KMS-11 (cell line): ENCODE data around the gene VDR.

ENCODE experiments used
- H2AFZ ChIP-seq: fragments of 200-600 bp; sonication (generic); 2 replicates; pipeline ENCODE4 v1.6.1; 2016; ENCODE audit warnings: antibody characterized with exemption, mixed run types, low read depth
- H3K27ac ChIP-seq: fragments of 200-600 bp; sonication (generic); 2 replicates; pipeline ENCODE4 v1.6.1; 2016; ENCODE audit warnings: mild to moderate bottlenecking, mixed run types
- H3K27me3 ChIP-seq: fragments of 200-600 bp; sonication (generic); 2 replicates; pipeline ENCODE4 v1.6.1; 2017; ENCODE audit warnings: mild to moderate bottlenecking, low read depth, mixed run types, moderate library complexity; ENCODE audit not compliant: insufficient read depth
- H3K36me3 ChIP-seq: fragments of 200-600 bp; sonication (generic); 2 replicates; pipeline ENCODE4 v1.6.1; 2017; ENCODE audit warnings: mild to moderate bottlenecking, mixed run types; ENCODE audit not compliant: insufficient read depth
- H3K4me1 ChIP-seq: fragments of 200-600 bp; sonication (generic); 2 replicates; pipeline ENCODE4 v1.6.1; 2016; ENCODE audit warnings: mild to moderate bottlenecking, low read depth, mixed run types; ENCODE audit not compliant: poor library complexity, severe bottlenecking
- H3K4me2 ChIP-seq: fragments of 200-600 bp; sonication (generic); 2 replicates; pipeline ENCODE4 v1.7.0; 2016; ENCODE audit warnings: mild to moderate bottlenecking, mixed run types
- H3K4me3 ChIP-seq: fragments of 200-600 bp; sonication (generic); IDR thresholded peaks from 2 replicates; pipeline ENCODE4 v1.6.1; 2017; ENCODE audit warnings: low read depth, low read length, mixed read lengths; ENCODE audit not compliant: insufficient read depth
- H3K79me2 ChIP-seq: fragments of 200-600 bp; sonication (generic); 2 replicates; pipeline ENCODE4 v1.6.1; 2016; ENCODE audit warnings: low read depth, mixed run types; ENCODE audit not compliant: insufficient read depth
- H3K9ac ChIP-seq: fragments of 200-600 bp; sonication (generic); 2 replicates; pipeline ENCODE4 v1.6.1; 2016; ENCODE audit warnings: mild to moderate bottlenecking, mixed run types
- H4K20me1 ChIP-seq: fragments of 200-600 bp; sonication (generic); 2 replicates; pipeline ENCODE4 v1.6.1; 2016; ENCODE audit warnings: mild to moderate bottlenecking, mixed run types; ENCODE audit not compliant: insufficient read depth
- CTCF ChIP-seq: fragments of 200-600 bp; sonication (generic); conservative IDR thresholded peaks from 2 replicates; pipeline ENCODE4 v1.6.1; 2017; ENCODE audit warnings: low read depth, mild to moderate bottlenecking, antibody characterized with exemption, low read length, moderate library complexity, mixed read lengths

VDR gene

GRCh38 chr12:47855502-47855901, 49.3 kb downstream of the VDR start:
- Histone ChIP-seq H3K4me1 (peaks cover 5% of the 10 kb centered on the region), H3K27me3 (no peaks in the 10 kb centered on the region), H3K9ac (no peak overlapping the region), H2AFZ (no peak overlapping the region), H3K36me3 (no peaks in the 10 kb centered on the region), H3K27ac (no peak overlapping the region), H3K4me2 (no peak overlapping the region), H3K79me2 (no peaks in the 10 kb centered on the region), H3K4me3 (no peak overlapping the region), H4K20me1 (no peaks in the 10 kb centered on the region)
- TF ChIP-seq CTCF, result no peak

GRCh38 chr12:47854531-47854930, 50.3 kb downstream of the VDR start:
- Histone ChIP-seq H3K4me1 (peaks cover 15% of the 10 kb centered on the region), H3K4me2 (no peak overlapping the region), H4K20me1 (no peaks in the 10 kb centered on the region), H2AFZ (no peak overlapping the region), H3K9ac (no peak overlapping the region), H3K36me3 (no peaks in the 10 kb centered on the region), H3K79me2 (no peaks in the 10 kb centered on the region), H3K4me3 (no peak overlapping the region), H3K27ac (no peak overlapping the region), H3K27me3 (no peaks in the 10 kb centered on the region)
- no peak for TF ChIP-seq CTCF

GRCh38 chr12:47852096-47852571, 52.7 kb downstream of the VDR start:
- Histone ChIP-seq H3K4me2 (no peak overlapping the region), H3K27ac (no peak overlapping the region), H3K9ac (no peak overlapping the region), H3K4me1 (peaks cover 15% of the 10 kb centered on the region), H4K20me1 (no peaks in the 10 kb centered on the region), H3K27me3 (no peaks in the 10 kb centered on the region), H3K36me3 (no peaks in the 10 kb centered on the region), H3K79me2 (no peaks in the 10 kb centered on the region), H2AFZ (no peak overlapping the region), H3K4me3 (no peak overlapping the region)
- no peak for TF ChIP-seq CTCF

- no peaks in the 10 kb centered on the region for H3K36me3 ChIP-seq
- H3K27ac ChIP-seq, result no peak overlapping the region
- H3K4me2 ChIP-seq, result no peak overlapping the region
- H3K9ac ChIP-seq, result no peak overlapping the region
- H2AFZ ChIP-seq, result no peak overlapping the region
- no peaks in the 10 kb centered on the region for H4K20me1 ChIP-seq
- H3K79me2 ChIP-seq, result no peaks in the 10 kb centered on the region
- TF ChIP-seq CTCF, result no peak
- H3K27me3 ChIP-seq, result no peaks in the 10 kb centered on the region
- no peak overlapping the region for H3K4me3 ChIP-seq
- peaks cover 15% of the 10 kb centered on the region for H3K4me1 ChIP-seq
These were observed 53.4 kb downstream of the VDR start for GRCh38 chr12:47851303-47851952.
